OCI-LY7 (cell line): Measurements from ENCODE around the gene TPRKB. TPM values are rescaled to one million over a fixed set of nuclear protein-coding genes. Genes with fewer than 3 reads are reported as not detected.
"Not testable (repeated sequence)": the region's sequence is repeated elsewhere in the genome, so short reads cannot be mapped to it uniquely, and the experiment has no call there.

Experiments used
- BruUV-seq: library from RNA; stranded (reverse); fragments of 400-500 nt; replicated peaks from 2 replicates; lab custom pipeline; 2021; lab: Mats Ljungman, UMichigan
- CTCF ChIA-PET: fragments of 300-600 bp; sonication (Branson Sonifier 250); formaldehyde crosslinking; loops from one replicate; lab custom pipeline; 2022; ENCODE audit warnings: antibody characterized with exemption; ENCODE audit not compliant: unreplicated experiment; lab: Charles Lee
- POLR2A ChIA-PET: fragments of 300-600 bp; sonication (Branson Sonifier 250); formaldehyde crosslinking; loops from one replicate; lab custom pipeline; 2022; ENCODE audit warnings: antibody characterized with exemption; lab: Charles Lee
- DNase-seq: peaks from one replicate; pipeline ENCODE4 v3.0.0-alpha.2; 2015; ENCODE audit warnings: low spot score
- H2AFZ ChIP-seq: fragments of 200-600 bp; sonication (generic), shearing (Covaris generic); 2 replicates; pipeline ENCODE4 v1.6.1; 2014; ENCODE audit warnings: mild to moderate bottlenecking, antibody characterized with exemption, low read length, moderate library complexity
- H3K27ac ChIP-seq: fragments of 200-600 bp; sonication (generic); 2 replicates; pipeline ENCODE4 v1.5.1; 2014; ENCODE audit warnings: mixed run types, low read depth, mild to moderate bottlenecking, moderate library complexity, low read length, inconsistent platforms; ENCODE audit not compliant: poor library complexity, severe bottlenecking
- H3K36me3 ChIP-seq: fragments of 200-600 bp; sonication (generic); 2 replicates; pipeline ENCODE4 v1.6.1; 2014; ENCODE audit warnings: mild to moderate bottlenecking, antibody characterized with exemption, low read length, moderate library complexity, mixed read lengths; ENCODE audit not compliant: insufficient read depth
- H3K4me1 ChIP-seq: fragments of 200-600 bp; sonication (generic); 2 replicates; pipeline ENCODE4 v1.5.1; 2014; ENCODE audit warnings: mild to moderate bottlenecking, low read length; ENCODE audit not compliant: insufficient read depth, poor library complexity, severe bottlenecking
- H3K4me2 ChIP-seq: fragments of 200-600 bp; sonication (generic); 2 replicates; pipeline ENCODE4 v1.6.1; 2014; ENCODE audit warnings: mild to moderate bottlenecking, low read length
- H3K4me3 ChIP-seq: fragments of 200-600 bp; sonication (generic); 2 replicates; pipeline ENCODE4 v1.5.1; 2014; ENCODE audit warnings: mild to moderate bottlenecking, low read depth, low read length; ENCODE audit not compliant: poor library complexity, severe bottlenecking
- H3K79me2 ChIP-seq: fragments of 200-600 bp; sonication (generic); 2 replicates; pipeline ENCODE4 v1.6.1; 2016; ENCODE audit warnings: low read depth, mild to moderate bottlenecking, low read length, moderate library complexity, mixed read lengths; ENCODE audit not compliant: insufficient read depth
- H3K9me2 ChIP-seq: fragments of 200-600 bp; sonication (generic); 2 replicates; pipeline ENCODE4 v1.6.1; 2016; ENCODE audit warnings: mild to moderate bottlenecking, low read length, mixed read lengths; ENCODE audit not compliant: insufficient read depth
- H3K9me3 ChIP-seq: fragments of 200-600 bp; sonication (generic); 2 replicates; pipeline ENCODE4 v1.6.1; 2014; ENCODE audit warnings: mild to moderate bottlenecking, mixed run types, low read length, mixed read lengths
- H4K20me1 ChIP-seq: fragments of 200-600 bp; sonication (generic); 2 replicates; pipeline ENCODE4 v1.6.1; 2014; ENCODE audit warnings: mild to moderate bottlenecking, antibody characterized with exemption, low read length, moderate library complexity, mixed read lengths; ENCODE audit not compliant: insufficient read depth
- CTCF ChIP-seq: fragments of 200-600 bp; sonication (generic); conservative IDR thresholded peaks from 2 replicates; pipeline ENCODE4 v1.5.1; 2014; ENCODE audit warnings: mild to moderate bottlenecking, antibody characterized with exemption, low read length, moderate library complexity, mixed read lengths
- EZH2phosphoT487 ChIP-seq: fragments of 200-600 bp; sonication (generic); IDR thresholded peaks from 2 replicates; pipeline ENCODE4 v1.6.1; 2018; ENCODE audit warnings: low read depth, borderline replicate concordance, mild to moderate bottlenecking, mixed run types, antibody characterized with exemption, low read length, moderate library complexity, mixed read lengths
- intact Hi-C: fragments of 100-400 bp; cut with micrococcal nuclease; formaldehyde crosslinking; loops from one replicate; pipeline ENCODE4 v1.10.0; 2022; ENCODE audit not compliant: unreplicated experiment
- total RNA-seq, 2 experiments: library from RNA; depleted of rRNA in 1 of 2; stranded (reverse); fragments of >200 nt in 1 of 2; shearing (Covaris generic) in 1 of 2; gene quantifications; 2 replicates each; pipeline ENCODE4 v1.2.3, GENCODE V29; 2014 to 2022

The TPRKB gene
- total RNA-seq, 2 experiments from 2014 or later, result 29.3 to 51.4 TPM

DNA sequence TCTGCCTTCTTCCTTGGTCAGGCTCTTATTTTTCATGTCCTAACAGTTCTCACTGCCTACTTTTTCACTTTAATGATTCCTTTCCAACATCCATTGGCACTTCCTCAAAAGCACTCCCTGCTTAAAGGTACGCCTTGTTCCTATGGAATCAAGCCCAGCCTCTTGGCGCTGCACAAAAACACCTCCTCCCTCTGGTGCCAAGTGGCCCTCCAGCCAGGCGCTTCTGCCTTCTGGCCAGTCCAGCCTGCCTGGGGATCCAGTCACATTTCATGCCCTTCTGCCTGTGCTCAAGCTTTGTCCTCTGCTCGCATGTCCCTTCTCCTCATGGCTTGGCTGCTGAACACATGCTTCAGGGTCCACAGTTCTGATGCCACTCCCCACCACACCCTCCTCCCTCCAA, 6.3 kb downstream of the TPRKB start:
- Histone ChIP-seq H3K4me1 (peaks cover 5% of the 10 kb centered on the region), H3K79me2 (peaks cover 15% of the 10 kb centered on the region), H4K20me1 (0 out of 2 replicates have a peak, but pooled peaks cover 4% of the 10 kb centered on the region), H3K9me2 (0 out of 2 replicates have a peak, but pooled peaks cover 1% of the 10 kb centered on the region), H3K4me3 (no peak overlapping the region), H3K4me2 (no peak overlapping the region), H3K9me3 (no peaks in the 10 kb centered on the region), H3K36me3 (peaks cover 59% of the 10 kb centered on the region), H3K27ac (no peak overlapping the region), H2AFZ (no peak overlapping the region)
- DNase-seq, result no peak
- POLR2A ChIA-PET, result no interaction called here
- CTCF ChIA-PET, result no interaction called here
- BruUV-seq, result no TSS peak
- intact Hi-C loops, result no loop called here
- no peak for TF ChIP-seq EZH2phosphoT487
- no peak for TF ChIP-seq CTCF

- no peaks in the 10 kb centered on the region for H3K9me2 ChIP-seq
- no peaks in the 10 kb centered on the region for H4K20me1 ChIP-seq
- H3K27ac ChIP-seq, result no peak overlapping the region
- intact Hi-C loops, result no loop called here
- no peaks in the 10 kb centered on the region for H3K79me2 ChIP-seq
- ChIA-PET CTCF (no interaction called here), POLR2A (interaction anchor here (0.6 kb wide), 1 partner anchor 52 kb away, joined by 4 read pairs; no protein-coding TSS in a partner anchor)
- no peak overlapping the region for H3K4me3 ChIP-seq
- no peaks in the 10 kb centered on the region for H3K9me3 ChIP-seq
- H3K36me3 ChIP-seq, result peaks cover 53% of the 10 kb centered on the region
- TF ChIP-seq EZH2phosphoT487 (no peak), CTCF (no peak)
- DNase-seq, result no peak
- H3K4me2 ChIP-seq, result no peak overlapping the region
- H3K4me1 ChIP-seq, result no peaks in the 10 kb centered on the region
- no TSS peak for BruUV-seq
- no peak overlapping the region for H2AFZ ChIP-seq
These were observed 8.4 kb downstream of the TPRKB start for GRCh38 chr2:73728711-73729110.

- ChIA-PET POLR2A (no interaction called here), CTCF (no interaction called here)
- Histone ChIP-seq H3K79me2 (no peaks in the 10 kb centered on the region), H3K4me3 (no peak overlapping the region), H3K4me2 (no peak overlapping the region), H3K9me3 (no peaks in the 10 kb centered on the region), H2AFZ (no peak overlapping the region), H4K20me1 (no peaks in the 10 kb centered on the region), H3K27ac (no peak overlapping the region), H3K4me1 (no peaks in the 10 kb centered on the region), H3K9me2 (no peaks in the 10 kb centered on the region), H3K36me3 (peaks cover 47% of the 10 kb centered on the region)
- intact Hi-C loops, result no loop called here
- BruUV-seq, result no TSS peak
- DNase-seq, result no peak
- TF ChIP-seq CTCF (no peak), EZH2phosphoT487 (no peak)
These were observed 9.1 kb downstream of the TPRKB start for GRCh38 chr2:73728043-73728442.

- CTCF ChIA-PET, H3K4me1 ChIP-seq, H3K4me2 ChIP-seq, H2AFZ ChIP-seq, DNase-seq, POLR2A ChIA-PET, H3K4me3 ChIP-seq, H3K9me3 ChIP-seq, H3K79me2 ChIP-seq, intact Hi-C loops, H3K27ac ChIP-seq, H4K20me1 ChIP-seq, BruUV-seq, H3K9me2 ChIP-seq: not testable (repeated sequence)
- H3K36me3 ChIP-seq, result peaks cover 33% of the 10 kb centered on the region
These were observed 10.5 kb downstream of the TPRKB start for GRCh38 chr2:73726657-73727056.
